ENCODE measurements around the gene EXOC7. TPM values are rescaled to one million over a fixed set of nuclear protein-coding genes. Genes with fewer than 3 reads are reported as not detected.

The EXOC7 gene
- total and polyA plus RNA-seq, 8 donors: 31.8 to 280 (median 68.1) TPM

GRCh38 chr17:76115138-76115754, 11.7 kb upstream of the EXOC7 start:
- DNase-seq: no peak
- Histone ChIP-seq H3K4me1 (no peaks in the 10 kb centered on the region), H3K27me3 (no peaks in the 10 kb centered on the region), H3K4me3 (no peak overlapping the region), H3K27ac (no peak overlapping the region), H3K9me3 (no peaks in the 10 kb centered on the region), H3K36me3 (no peaks in the 10 kb centered on the region)
- WGBS, 5 donors: 82 to 89% (median 85%) methylated on average over 7 of the region's 7 CpGs
- intact Hi-C loops (cut with DNase I; ENCODE audit: low total_unique reads): no loop called here
- TF ChIP-seq POLR2AphosphoS5 (IDR thresholded peaks at IDR 0.05) (no peak), POLR2A (IDR thresholded peaks at IDR 0.05) (no peak), CTCF (IDR thresholded peaks at IDR 0.05) (no peak), EP300 (IDR thresholded peaks at IDR 0.05) (no peak)

- no peaks in the 10 kb centered on the region for H3K36me3 ChIP-seq
- no peaks in the 10 kb centered on the region for H3K9me3 ChIP-seq
- TF ChIP-seq POLR2AphosphoS5 (IDR thresholded peaks at IDR 0.05) (no peak), EP300 (IDR thresholded peaks at IDR 0.05) (no peak), CTCF (IDR thresholded peaks at IDR 0.05) (no peak), POLR2A (IDR thresholded peaks at IDR 0.05) (no peak)
- no peaks in the 10 kb centered on the region for H3K4me1 ChIP-seq
- DNase-seq: no peak
- H3K27me3 ChIP-seq: no peaks in the 10 kb centered on the region
- 84 to 90% (median 88%) methylated on average over 2 of the region's 2 CpGs for WGBS, 5 donors
- intact Hi-C loops (cut with DNase I; ENCODE audit: low total_unique reads): no loop called here
- H3K27ac ChIP-seq: no peak overlapping the region
- no peak overlapping the region for H3K4me3 ChIP-seq
Measured at GRCh38 chr17:76111956-76112355, 8.4 kb upstream of the EXOC7 start.

GRCh38 chr17:76107509-76107908, 3.9 kb upstream of the EXOC7 start:
- no peak overlapping the region for H3K27ac ChIP-seq
- peaks cover 11 to 34% (median 26%) of the 10 kb centered on the region in 4 donors for H3K4me1 ChIP-seq
- no peaks in the 10 kb centered on the region for H3K36me3 ChIP-seq
- no peak for TF ChIP-seq POLR2AphosphoS5 (IDR thresholded peaks at IDR 0.05)
- TF ChIP-seq POLR2A (IDR thresholded peaks at IDR 0.05): no peak
- no peak for TF ChIP-seq EP300 (IDR thresholded peaks at IDR 0.05)
- TF ChIP-seq CTCF (IDR thresholded peaks at IDR 0.05): peak in 1 of 7 experiments; percentile 6
- no peaks in the 10 kb centered on the region for H3K27me3 ChIP-seq
- DNase-seq: no peak
- intact Hi-C loops (cut with DNase I; ENCODE audit: low total_unique reads): no loop called here
- 82 to 88% (median 82%) methylated on average over 6 of the region's 6 CpGs for WGBS, 5 donors
- H3K4me3 ChIP-seq: no peak overlapping the region
- H3K9me3 ChIP-seq: no peaks in the 10 kb centered on the region

- intact Hi-C loops (cut with DNase I; ENCODE audit: low total_unique reads): no loop called here
Measured at GRCh38 chr17:76106703-76107102, 3.1 kb upstream of the EXOC7 start.

More at GRCh38 chr17:76106703-76107102, 3.1 kb upstream of the EXOC7 start:
- no peak for DNase-seq
- H3K4me3 ChIP-seq: no peak overlapping the region
- peaks cover 16 to 42% (median 34%) of the 10 kb centered on the region in 4 donors for H3K4me1 ChIP-seq
- WGBS, 5 donors: 59 to 65% (median 61%) methylated on average over 3 of the region's 3 CpGs
- peak overlapping the region in 2 of 5 donors; percentile 19 to 39 for H3K27ac ChIP-seq
- peaks cover 1 to 3% (median 2%) of the 10 kb centered on the region in 4 donors for H3K36me3 ChIP-seq
- H3K9me3 ChIP-seq: no peaks in the 10 kb centered on the region
- H3K27me3 ChIP-seq: no peaks in the 10 kb centered on the region
- TF ChIP-seq POLR2AphosphoS5 (IDR thresholded peaks at IDR 0.05) (no peak), EP300 (IDR thresholded peaks at IDR 0.05) (no peak), CTCF (IDR thresholded peaks at IDR 0.05) (no peak), POLR2A (IDR thresholded peaks at IDR 0.05) (no peak)
